Fibroblast of villous mesenchyme (primary cell): ENCODE results near the gene ZNF749. TPM values are rescaled to one million over a fixed set of nuclear protein-coding genes. Genes with fewer than 3 reads are reported as not detected.

ENCODE experiments used
- DNase-seq: peaks from one replicate; pipeline ENCODE4 v3.0.0-alpha.2; 2010; ENCODE audit warnings: low read depth
- H3K4me3 ChIP-seq: 2 replicates; pipeline ENCODE4 v1.5.1; 2011; ENCODE audit warnings: low read depth, mild to moderate bottlenecking, low read length
- total RNA-seq: library from RNA; depleted of rRNA; stranded (reverse); fragments of >200 nt; gene quantifications from 2 replicates; pipeline ENCODE4 v1.2.3, GENCODE V29; 2012
- TF ChIP-seq, protein P1 (sequence below): IDR thresholded peaks from 2 replicates; pipeline ENCODE4 v1.5.1; 2012; ENCODE audit warnings: low read depth, mild to moderate bottlenecking, low read length; ENCODE audit not compliant: insufficient read depth

Gene ZNF749
- total RNA-seq, result 10.8 and 11.0 TPM in 2 replicates

DNA sequence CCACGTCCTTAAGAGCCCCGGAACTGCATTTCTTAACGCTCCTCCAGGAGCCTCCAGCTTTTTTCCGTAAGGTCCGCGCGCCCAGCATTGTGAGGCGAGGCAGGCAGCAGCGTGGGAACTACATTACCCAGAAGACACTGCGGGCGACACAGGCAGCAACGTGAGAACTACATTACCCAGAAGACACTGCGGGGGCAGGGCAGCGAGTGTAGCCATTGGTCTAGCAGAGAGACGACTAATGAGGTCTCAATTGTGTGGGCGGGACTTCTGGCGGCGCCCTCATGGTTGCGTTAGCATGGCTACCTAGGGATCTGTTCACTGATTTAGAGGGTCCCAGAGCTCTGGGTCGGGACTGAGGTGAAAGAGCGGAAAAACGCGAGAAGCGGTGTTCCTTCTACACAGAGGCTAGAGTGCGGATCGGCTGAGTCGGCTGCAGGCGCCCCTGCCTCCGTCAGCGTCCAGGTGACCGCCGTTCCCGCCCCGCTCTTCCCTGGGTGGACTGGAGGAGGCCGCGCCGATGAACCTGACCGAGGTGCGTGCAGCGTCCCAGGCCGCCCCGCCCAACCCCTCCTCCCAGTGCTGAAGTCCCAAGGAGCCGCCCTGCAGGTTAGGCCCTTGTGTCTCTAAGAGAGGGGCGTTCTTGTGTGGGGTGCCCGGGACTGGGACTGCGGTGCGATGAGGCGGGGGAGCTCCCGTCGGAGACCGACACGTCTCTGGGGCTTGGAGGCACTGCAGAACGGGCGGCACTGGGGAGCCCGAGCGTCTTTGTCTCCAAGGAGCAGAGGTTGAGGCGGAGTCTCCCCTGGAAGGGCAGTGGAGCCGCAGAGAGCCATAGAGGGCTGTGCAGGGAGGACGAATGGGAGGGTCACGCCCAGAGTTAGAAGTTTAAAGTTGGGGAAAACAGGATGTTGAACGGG lies at the start of gene ZNF749:
ZNF749 (plus strand) TSS at position 264 of the 917 bp plus-strand sequence; CDS start at position 518, 254 bp downstream.
- DNase-seq, result peak; percentile 98
- TF ChIP-seq, protein P1, sequence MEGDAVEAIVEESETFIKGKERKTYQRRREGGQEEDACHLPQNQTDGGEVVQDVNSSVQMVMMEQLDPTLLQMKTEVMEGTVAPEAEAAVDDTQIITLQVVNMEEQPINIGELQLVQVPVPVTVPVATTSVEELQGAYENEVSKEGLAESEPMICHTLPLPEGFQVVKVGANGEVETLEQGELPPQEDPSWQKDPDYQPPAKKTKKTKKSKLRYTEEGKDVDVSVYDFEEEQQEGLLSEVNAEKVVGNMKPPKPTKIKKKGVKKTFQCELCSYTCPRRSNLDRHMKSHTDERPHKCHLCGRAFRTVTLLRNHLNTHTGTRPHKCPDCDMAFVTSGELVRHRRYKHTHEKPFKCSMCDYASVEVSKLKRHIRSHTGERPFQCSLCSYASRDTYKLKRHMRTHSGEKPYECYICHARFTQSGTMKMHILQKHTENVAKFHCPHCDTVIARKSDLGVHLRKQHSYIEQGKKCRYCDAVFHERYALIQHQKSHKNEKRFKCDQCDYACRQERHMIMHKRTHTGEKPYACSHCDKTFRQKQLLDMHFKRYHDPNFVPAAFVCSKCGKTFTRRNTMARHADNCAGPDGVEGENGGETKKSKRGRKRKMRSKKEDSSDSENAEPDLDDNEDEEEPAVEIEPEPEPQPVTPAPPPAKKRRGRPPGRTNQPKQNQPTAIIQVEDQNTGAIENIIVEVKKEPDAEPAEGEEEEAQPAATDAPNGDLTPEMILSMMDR, result no peak
- H3K4me3 ChIP-seq, result peak within 1 kb of the TSS; percentile 78

DNA sequence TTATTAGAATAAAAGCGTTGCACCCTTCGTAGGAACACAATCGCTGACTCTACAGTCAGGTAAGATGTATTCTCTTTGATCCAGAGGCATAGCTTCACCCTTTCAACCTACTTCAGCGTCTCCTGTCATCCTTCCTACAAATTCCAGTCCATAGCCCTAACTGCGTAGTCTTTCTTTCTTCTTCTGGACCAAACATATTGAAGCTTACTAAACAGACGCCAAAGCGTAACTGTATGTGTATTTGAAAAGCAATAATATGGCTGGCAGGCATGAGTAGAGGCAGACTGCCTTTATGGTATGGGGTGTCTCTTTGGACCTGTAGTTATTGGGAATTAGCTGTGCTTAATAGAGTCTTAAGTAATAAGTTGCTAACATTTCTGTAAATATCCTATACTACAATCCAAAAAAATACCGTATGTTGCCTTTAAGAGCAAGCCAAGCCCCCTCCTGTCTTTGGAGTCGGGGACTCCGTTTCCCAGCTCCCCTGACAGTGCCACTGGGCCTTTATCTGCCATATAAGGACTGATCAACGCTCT lies 45.9 kb upstream of the ZNF749 start:
- no peak for DNase-seq
- TF ChIP-seq, protein P1, result no peak
- peak overlapping the region; percentile 97 for H3K4me3 ChIP-seq

DNA sequence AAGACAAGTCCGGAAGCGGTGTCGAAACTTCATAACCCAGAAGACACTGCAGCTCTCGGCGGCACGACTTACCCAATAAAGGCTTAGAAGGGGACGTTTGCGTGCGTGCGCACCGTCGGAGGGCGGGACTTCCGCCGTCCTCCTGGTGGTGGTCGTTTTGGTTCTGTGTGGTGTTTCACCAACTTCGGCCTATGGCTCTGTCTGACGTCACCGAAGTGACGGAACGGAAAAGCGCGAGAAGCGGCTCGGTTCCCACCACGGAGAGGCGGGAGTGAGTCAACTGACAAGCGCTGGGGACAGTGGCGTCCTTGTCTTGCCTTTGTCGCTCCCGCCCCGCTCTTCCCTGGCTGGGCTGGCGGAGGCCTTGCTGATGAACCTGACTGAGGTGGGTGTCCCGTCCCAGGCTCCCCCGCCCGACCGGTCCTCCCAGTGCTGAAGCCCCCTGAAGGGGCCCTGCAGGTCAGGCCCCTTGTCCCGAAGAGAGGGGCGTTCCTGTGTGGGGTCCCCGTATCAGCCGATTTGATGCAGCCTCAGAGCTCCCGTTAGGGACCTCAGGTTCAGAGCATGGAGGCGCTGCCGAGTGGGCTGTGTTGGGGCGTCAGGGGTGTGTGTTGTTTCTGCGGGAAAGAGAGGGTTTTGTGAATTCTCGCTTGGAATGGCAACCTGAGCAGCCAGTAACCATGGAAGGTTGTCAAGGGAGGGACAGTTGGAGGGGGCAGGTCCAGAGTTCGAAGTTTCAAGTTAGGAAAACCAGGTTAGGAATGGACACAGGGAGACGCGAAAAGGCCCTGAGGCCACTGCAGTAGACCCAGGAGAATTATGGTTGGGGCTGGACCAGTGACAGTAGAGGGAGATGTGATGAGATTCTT lies 45.2 kb upstream of the ZNF749 start, which contains the start of gene ZNF548:
ZNF548 (plus strand) TSS at position 125 of the 869 bp plus-strand sequence; CDS start at position 371, 246 bp downstream.
- TF ChIP-seq, protein P1, result peak; percentile 23
- peak; percentile 100 for DNase-seq
- peak within 1 kb of the TSS; percentile 97 for H3K4me3 ChIP-seq

DNA sequence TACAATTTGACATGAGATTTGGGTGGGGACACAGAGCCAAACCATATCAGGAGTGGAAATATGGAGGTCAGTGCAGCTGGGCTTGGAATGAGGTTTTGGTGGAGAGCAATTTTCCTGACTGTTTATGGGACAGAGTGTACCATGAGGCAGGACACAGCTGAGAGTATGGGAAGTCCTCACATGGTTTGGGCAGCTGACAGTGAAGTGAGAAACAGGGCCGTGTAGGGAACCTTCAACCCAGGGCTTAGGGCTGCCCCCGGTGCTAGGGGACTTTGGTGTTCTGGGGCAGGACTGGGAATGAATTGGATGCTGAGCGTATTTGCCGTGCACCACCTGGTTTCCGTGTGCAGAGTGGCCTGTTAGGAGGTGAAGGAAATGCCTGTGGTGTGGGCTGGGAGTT lies 39.4 kb upstream of the ZNF749 start:
- no peak for DNase-seq
- no peak overlapping the region for H3K4me3 ChIP-seq
- TF ChIP-seq, protein P1, result no peak

DNA sequence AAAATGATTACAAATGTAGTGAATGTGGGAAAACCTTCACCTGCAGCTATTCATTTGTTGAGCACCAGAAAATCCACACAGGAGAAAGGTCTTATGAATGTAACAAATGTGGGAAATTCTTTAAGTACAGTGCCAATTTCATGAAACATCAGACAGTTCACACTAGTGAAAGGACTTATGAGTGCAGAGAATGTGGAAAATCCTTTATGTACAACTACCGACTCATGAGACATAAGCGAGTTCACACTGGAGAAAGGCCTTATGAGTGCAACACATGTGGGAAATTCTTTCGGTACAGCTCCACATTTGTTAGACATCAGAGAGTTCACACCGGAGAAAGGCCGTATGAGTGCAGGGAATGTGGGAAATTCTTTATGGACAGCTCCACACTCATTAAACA lies 36.3 kb upstream of the ZNF749 start:
- no peak overlapping the region for H3K4me3 ChIP-seq
- TF ChIP-seq, protein P1, result no peak
- DNase-seq, result no peak
